GM19099 (cell line): ENCODE measurements around the gene GSC.

Source experiments
- POLR2A ChIP-seq: IDR thresholded peaks from 3 replicates; pipeline ENCODE4 v1.6.1; 2011; ENCODE audit warnings: low read depth; ENCODE audit not compliant: insufficient read length; ENCODE audit errors: extremely low read depth

GSC gene

GRCh38 chr14:94773655-94774343 lies 3.9 kb upstream of the GSC start:
- no peak for TF ChIP-seq POLR2A

- TF ChIP-seq POLR2A, result no peak
Observed at GRCh38 chr14:94773061-94773648, 3.2 kb upstream of the GSC start.

DNA sequence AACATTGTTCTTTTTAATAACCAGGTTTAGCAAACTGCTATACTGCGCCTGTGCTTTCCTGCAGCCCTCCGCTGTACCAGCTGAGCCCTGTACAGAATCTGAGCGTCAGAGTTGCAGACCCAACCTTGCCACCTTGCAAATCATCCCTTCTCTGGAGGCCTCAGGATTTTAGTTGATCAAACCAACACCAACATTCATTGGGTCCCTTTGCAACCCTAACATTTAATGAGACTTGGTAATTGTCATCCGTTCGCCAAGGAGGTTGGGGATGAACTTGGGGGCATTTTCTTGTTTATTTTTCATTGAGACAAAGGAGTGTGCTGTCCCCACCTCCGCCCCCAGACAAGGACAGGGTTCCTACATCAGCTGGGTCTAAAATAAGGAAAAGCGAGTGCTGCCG lies 2.6 kb upstream of the GSC start:
- no peak for TF ChIP-seq POLR2A

DNA sequence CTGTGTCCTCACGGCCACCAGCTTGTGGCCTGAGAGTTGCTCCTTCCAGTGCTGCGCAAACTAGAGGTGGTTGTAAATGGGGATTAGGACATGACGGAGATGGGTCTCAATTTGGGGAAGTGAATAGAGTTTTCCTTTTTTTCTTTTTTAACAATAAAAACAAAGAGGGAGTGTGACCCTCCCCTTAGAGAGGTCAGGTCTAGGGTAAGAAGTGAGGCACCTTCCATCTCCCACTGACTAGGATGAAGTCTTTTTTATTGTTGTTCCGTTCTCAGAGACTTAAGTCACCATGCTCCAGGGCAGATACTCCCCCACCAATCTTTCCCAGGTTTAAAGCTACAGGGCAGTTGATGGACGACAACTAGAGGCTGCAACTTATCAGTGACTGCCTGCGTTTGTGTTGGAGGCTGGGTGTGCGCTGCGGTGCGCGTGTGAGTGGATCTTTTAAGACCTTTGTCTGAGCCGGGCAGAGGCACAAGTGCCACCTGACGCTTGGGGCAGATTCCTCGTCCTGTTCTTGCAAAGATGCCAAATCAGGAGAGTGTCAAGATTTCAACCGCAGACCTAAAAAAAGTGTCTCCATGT lies 2.1 kb upstream of the GSC start:
- TF ChIP-seq POLR2A, result no peak

DNA sequence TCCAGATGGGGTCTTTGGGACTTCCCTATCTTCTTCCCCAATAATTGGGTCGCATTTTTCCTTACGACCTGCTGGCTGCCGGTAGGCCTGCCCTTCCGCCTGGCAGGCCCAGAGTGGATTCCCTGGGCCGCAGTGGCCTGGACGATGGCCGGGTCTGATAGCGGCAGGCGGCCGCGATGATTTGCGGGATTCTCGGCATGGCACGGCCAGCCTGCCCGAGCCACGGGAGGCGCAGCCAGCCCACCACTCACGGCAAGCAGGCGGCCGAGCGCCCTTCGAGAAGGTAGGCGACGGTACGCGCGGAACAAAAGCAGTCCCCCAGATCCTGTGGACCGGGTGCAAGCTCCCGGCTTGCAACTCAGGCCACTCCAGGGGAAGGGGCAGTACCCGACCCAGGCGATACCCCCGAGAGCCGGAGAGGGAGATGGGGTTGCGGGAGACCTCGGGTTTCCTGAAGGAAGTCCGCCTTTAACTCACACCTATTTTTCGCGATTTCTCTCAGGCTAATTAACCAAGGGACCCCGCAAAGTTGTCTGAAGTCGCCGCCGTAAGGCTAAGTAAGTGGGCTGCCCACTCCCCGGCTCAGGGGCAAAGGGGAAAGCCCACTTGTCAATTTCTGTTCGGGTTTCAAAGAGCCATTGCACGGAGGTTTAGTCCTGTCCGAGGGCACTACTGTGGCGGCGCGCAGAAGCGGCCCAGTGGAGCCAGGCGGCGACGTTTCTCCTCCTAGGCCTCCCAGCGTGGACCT lies 1.4 kb upstream of the GSC start:
- TF ChIP-seq POLR2A, result no peak

- TF ChIP-seq POLR2A, result no peak
Observed at GRCh38 chr14:94770815-94771157, 873 bp upstream of the GSC start.

- no peak for TF ChIP-seq POLR2A
Observed at GRCh38 chr14:94770251-94770749, 387 bp upstream of the GSC start.

GRCh38 chr14:94768521-94769390 lies 1.2 kb downstream of the GSC start:
- no peak for TF ChIP-seq POLR2A

- no peak for TF ChIP-seq POLR2A
Observed at GRCh38 chr14:94768141-94768520, 1.8 kb downstream of the GSC start.

GRCh38 chr14:94767321-94767878 lies 2.5 kb downstream of the GSC start:
- TF ChIP-seq POLR2A, result no peak

- TF ChIP-seq POLR2A, result no peak
Observed at GRCh38 chr14:94764573-94764972, 5.3 kb downstream of the GSC start.

GRCh38 chr14:94762431-94762830 lies 7.5 kb downstream of the GSC start:
- no peak for TF ChIP-seq POLR2A

DNA sequence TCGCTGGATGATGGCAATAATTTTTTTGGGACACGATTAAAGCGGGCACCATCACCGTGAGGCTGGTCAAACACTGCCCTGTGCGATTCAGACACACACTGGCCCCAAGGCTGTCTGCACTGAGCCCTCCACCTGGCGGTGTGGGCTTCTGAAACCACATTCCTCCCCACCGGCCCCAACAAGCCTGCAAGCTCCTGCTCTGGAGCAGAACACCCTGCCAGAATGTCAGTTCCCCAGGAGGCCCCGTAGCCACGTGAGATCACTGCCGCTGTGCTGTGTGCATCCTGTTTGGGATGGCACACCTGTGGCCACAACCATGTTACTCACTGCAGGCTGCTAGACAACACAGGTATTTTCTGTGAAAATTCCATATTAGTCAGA lies 7.9 kb downstream of the GSC start:
- no peak for TF ChIP-seq POLR2A

DNA sequence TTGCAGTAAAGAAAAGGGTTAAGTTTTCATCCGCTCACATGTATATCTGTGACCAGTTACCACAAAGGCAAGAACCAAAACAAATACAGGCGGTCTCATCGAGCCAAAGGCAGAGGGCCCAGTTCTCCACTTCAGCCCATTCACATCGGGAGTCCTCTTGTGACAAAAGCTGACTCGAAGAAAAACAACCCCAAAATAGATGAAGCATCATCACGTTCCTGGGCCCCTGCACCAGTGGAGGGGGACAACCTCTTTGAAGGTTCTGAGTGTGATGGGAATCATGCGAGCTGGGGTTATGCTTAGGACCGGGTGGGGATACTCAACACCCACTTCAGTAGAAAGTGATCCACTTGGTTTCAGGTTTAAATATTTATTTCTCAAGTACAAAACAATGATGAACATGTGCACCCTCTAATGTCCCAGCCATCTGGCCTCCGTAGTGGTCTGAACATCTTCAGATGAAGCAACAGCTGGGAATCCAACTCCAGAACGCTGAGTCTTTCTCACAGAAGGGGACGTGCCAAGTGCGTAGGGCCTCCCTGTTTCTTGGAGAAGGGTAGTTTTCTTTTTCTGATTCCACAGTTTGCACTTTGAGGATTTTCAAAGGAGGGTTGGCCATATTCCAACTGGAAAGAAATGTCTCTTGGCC lies 8.4 kb downstream of the GSC start:
- no peak for TF ChIP-seq POLR2A
